T-helper 17 cell (primary cell): ENCODE data around the gene TGOLN2. TPM values are rescaled to one million over a fixed set of nuclear protein-coding genes. Genes with fewer than 3 reads are reported as not detected.

Experiments
- ATAC-seq: fragments of 150-1000 bp; cut with Tn5 transposase; 2 replicates; pipeline ENCODE4 v1.10.0; 2021; ENCODE audit warnings: mild to moderate bottlenecking, moderate library complexity
- DNase-seq, 3 donors: peaks; one replicate each; pipeline versions ENCODE4 v3.0.0 to v3.0.0-alpha.2; 2020 to 2021
- H3K9me3 ChIP-seq: one replicate; pipeline ENCODE4 v1.7.0; 2013; ENCODE audit warnings: low read length, mild to moderate bottlenecking; ENCODE audit not compliant: control insufficient read depth, poor library complexity, severe bottlenecking
- H3K27ac Mint-ChIP-seq: one replicate; pipeline ENCODE4 v1.8.0; 2022; ENCODE audit warnings: mild to moderate bottlenecking, moderate library complexity, mixed read lengths
- H3K27me3 Mint-ChIP-seq: one replicate; pipeline ENCODE4 v1.8.0; 2022; ENCODE audit warnings: mixed read lengths
- H3K36me3 Mint-ChIP-seq: one replicate; pipeline ENCODE4 v1.8.0; 2022; ENCODE audit warnings: low read depth, mixed read lengths
- H3K4me1 Mint-ChIP-seq: one replicate; pipeline ENCODE4 v1.8.0; 2022; ENCODE audit warnings: mild to moderate bottlenecking, mixed read lengths
- H3K4me3 Mint-ChIP-seq: one replicate; pipeline ENCODE4 v1.8.0; 2022; ENCODE audit warnings: mild to moderate bottlenecking, moderate library complexity, mixed read lengths
- total RNA-seq, 4 donors: library from RNA in 2 of 4; stranded (reverse) in 2 of 4; gene quantifications; one replicate each; pipeline ENCODE4 v1.2.3 and lab custom pipeline; 2022 to 2026

Gene TGOLN2
- total RNA-seq, 2 donors from 2014 or later: 122 to 125 TPM

DNA sequence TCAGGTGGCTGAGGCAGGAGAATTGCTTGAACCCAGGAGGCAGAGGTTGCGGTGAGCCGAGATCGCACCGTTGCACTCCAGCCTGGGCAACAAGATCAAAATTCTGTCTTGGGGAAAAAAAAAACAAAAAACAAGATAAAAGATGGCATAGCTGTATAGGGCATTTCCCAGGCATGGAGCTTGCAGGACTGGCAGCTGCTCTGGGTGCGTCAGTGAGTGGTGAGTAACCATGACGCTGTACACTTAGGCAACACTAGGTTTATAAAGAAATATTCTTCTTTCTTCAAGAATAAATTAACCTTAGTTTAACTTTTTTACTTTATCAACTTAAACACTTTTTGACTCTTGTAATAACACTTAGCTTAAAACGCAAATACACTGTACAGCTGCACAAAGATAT lies 15.4 kb downstream of the TGOLN2 start:
- Mint-ChIP-seq H3K27ac (peak overlapping the region; percentile 81), H3K4me1 (peaks cover 33% of the 10 kb centered on the region), H3K4me3 (no peak overlapping the region), H3K27me3 (no peaks in the 10 kb centered on the region), H3K36me3 (peaks cover 9% of the 10 kb centered on the region)
- H3K9me3 ChIP-seq: no peaks in the 10 kb centered on the region
- DNase-seq (no peak), ATAC-seq (peak; percentile 29)

DNA sequence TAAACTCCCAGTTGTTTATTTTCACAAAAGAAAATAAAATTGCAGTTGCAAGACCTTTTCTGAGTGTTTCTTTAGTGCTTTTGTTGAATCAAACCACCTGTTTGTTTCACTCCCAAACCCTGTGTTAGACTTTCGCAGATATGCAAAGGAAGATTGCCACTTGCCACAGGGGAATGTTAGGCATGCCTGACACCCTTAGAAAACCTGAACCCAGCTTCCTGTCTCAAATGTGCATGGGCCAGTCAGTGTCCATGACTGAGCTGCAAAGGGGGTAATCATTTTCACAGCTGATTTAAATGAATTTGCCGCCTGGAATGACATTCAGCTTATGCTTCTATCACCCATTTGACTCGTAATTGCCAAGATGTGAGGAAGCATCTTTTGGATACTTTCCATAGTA lies 17.5 kb downstream of the TGOLN2 start:
- ATAC-seq (no peak), DNase-seq (no peak)
- peak overlapping the region; percentile 97 for H3K4me3 Mint-ChIP-seq
- no peaks in the 10 kb centered on the region for H3K27me3 Mint-ChIP-seq
- H3K4me1 Mint-ChIP-seq: peaks cover 39% of the 10 kb centered on the region
- H3K27ac Mint-ChIP-seq: peak overlapping the region; percentile 99
- H3K36me3 Mint-ChIP-seq: peaks cover 5% of the 10 kb centered on the region
- no peaks in the 10 kb centered on the region for H3K9me3 ChIP-seq

DNA sequence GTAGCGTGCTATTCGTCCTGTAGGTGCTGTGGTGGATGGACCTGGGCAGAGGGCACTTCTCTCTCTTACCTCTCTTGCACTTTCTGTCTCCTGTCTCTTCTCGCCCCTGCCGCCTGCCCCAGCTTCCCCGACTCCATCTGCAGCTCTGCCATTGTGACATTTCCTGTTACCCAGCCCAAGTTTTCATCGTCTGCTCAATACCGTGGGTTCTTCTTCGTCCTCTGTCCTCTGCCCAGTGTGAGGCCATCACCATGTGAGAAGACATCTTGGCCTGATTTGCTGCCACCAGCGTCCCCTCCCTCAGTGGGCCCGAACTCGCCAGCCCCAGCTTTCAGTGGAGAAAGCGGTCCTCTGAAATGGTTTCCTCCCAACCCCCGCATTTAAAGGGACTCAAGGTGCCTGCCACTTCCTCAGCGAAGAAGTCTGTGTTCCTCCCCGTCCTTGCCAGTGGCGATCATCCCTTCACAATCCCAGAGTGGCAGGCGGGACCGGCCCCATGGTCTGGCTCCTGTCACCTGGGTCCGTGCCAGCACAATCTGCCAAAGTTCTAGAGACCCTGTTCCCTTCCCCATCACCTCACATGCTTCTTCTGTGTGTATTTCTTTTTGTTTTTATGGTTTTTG lies 18.0 kb downstream of the TGOLN2 start:
- Mint-ChIP-seq H3K27ac (peak overlapping the region; percentile 99), H3K27me3 (no peaks in the 10 kb centered on the region), H3K4me3 (peak overlapping the region; percentile 97), H3K36me3 (peaks cover 5% of the 10 kb centered on the region), H3K4me1 (peaks cover 38% of the 10 kb centered on the region)
- DNase-seq (no peak), ATAC-seq (peak; percentile 55)
- no peaks in the 10 kb centered on the region for H3K9me3 ChIP-seq

DNA sequence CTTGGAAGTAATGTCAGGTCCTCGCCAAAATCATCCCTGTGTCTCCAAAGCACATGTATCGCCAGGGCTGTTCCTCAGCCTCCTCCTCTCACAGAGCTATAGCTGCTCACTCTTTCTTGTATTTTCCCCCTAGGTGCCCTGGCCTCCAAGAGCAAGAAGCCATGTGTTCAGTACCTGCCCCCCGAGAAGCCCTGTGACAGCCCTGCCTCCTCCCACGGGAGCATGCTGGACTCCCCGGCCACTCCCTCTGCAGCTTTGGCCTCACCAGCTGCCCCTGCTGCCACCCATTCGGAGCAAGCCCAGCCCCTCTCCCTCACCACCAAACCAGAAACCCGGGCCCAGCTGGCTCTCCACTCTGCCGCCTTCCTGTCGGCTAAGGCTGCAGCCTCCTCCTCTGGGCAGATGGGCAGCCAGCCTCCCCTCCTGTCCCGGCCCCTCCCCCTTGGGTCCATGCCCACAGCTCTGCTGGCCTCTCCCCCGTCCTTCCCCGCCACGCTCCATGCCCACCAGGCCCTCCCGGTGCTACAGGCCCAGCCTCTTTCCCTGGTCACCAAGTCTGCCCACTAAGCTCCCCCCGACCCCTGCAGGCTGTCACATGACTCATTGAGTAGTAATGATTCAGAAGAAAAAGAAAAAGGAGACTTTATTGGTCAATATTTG lies 18.8 kb downstream of the TGOLN2 start:
- peak overlapping the region; percentile 97 for H3K4me3 Mint-ChIP-seq
- no peak for DNase-seq
- H3K9me3 ChIP-seq: no peaks in the 10 kb centered on the region
- H3K27me3 Mint-ChIP-seq: peaks cover 5% of the 10 kb centered on the region
- peaks cover 39% of the 10 kb centered on the region for H3K4me1 Mint-ChIP-seq
- peak; percentile 10 for ATAC-seq
- H3K27ac Mint-ChIP-seq: peak overlapping the region; percentile 99
- peaks cover 2% of the 10 kb centered on the region for H3K36me3 Mint-ChIP-seq

GRCh38 chr2:85308201-85308600 lies 19.6 kb downstream of the TGOLN2 start:
- Mint-ChIP-seq H3K27ac (peak overlapping the region; percentile 99), H3K36me3 (peaks cover 2% of the 10 kb centered on the region), H3K4me1 (peaks cover 36% of the 10 kb centered on the region), H3K4me3 (peak overlapping the region; percentile 57), H3K27me3 (peaks cover 6% of the 10 kb centered on the region)
- ATAC-seq (no peak), DNase-seq (no peak)
- H3K9me3 ChIP-seq: no peaks in the 10 kb centered on the region

GRCh38 chr2:85307527-85307897 lies 20.3 kb downstream of the TGOLN2 start:
- ATAC-seq (no peak), DNase-seq (no peak)
- peaks cover 36% of the 10 kb centered on the region for H3K4me1 Mint-ChIP-seq
- H3K4me3 Mint-ChIP-seq: peak overlapping the region; percentile 81
- peaks cover 2% of the 10 kb centered on the region for H3K36me3 Mint-ChIP-seq
- H3K9me3 ChIP-seq: no peaks in the 10 kb centered on the region
- peak overlapping the region; percentile 72 for H3K27ac Mint-ChIP-seq
- H3K27me3 Mint-ChIP-seq: peaks cover 9% of the 10 kb centered on the region

DNA sequence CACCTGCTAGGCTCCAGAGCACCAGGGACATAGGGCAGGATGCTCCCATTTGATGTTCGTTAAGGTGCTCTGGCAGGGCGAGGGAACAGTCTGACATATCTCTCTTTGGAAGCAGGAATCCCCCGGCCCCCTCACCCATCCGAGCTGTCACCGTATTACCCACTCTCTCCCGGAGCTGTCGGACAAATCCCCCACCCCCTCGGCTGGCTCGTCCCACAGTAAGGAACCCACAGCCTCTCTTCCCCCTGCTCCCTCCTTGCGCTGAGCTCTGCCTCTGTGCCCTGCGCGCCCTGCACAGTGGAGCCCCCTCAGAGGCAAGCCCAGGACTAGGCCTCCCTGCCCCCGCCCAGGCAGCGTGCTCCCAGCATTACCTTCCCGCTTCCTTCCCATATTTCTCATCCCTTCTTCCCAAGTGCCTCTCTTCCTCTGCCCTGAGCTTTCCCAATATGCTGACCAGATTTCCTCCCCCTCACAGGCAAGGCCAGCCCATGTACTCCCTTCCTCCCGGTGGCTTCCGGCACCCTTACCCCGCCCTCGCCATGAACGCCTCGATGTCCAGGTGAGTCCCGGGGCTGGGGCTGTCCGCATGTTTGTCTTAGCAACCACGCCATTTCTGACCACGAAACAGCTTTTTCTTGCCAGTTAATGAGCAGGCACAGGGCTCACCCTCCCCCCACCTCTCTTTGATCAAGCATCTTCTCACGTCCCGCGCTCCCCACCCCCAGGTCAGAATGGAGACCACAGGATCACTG lies 23.8 kb downstream of the TGOLN2 start:
- peaks cover 14% of the 10 kb centered on the region for H3K27me3 Mint-ChIP-seq
- no peak for ATAC-seq
- DNase-seq: no peak
- peaks cover 25% of the 10 kb centered on the region for H3K4me1 Mint-ChIP-seq
- no peaks in the 10 kb centered on the region for H3K9me3 ChIP-seq
- no peak overlapping the region for H3K4me3 Mint-ChIP-seq
- no peaks in the 10 kb centered on the region for H3K36me3 Mint-ChIP-seq
- no peak overlapping the region for H3K27ac Mint-ChIP-seq

- ATAC-seq (no peak), DNase-seq (no peak)
- Mint-ChIP-seq H3K36me3 (no peaks in the 10 kb centered on the region), H3K4me3 (no peak overlapping the region), H3K27ac (no peak overlapping the region), H3K4me1 (peaks cover 16% of the 10 kb centered on the region), H3K27me3 (peaks cover 18% of the 10 kb centered on the region)
- no peaks in the 10 kb centered on the region for H3K9me3 ChIP-seq
Measured at GRCh38 chr2:85302121-85302520, 25.7 kb downstream of the TGOLN2 start.

- H3K27ac Mint-ChIP-seq: peak overlapping the region; percentile 90
- H3K4me3 Mint-ChIP-seq: peak overlapping the region; percentile 76
- H3K4me1 Mint-ChIP-seq: peaks cover 20% of the 10 kb centered on the region
- H3K9me3 ChIP-seq: no peaks in the 10 kb centered on the region
- no peaks in the 10 kb centered on the region for H3K36me3 Mint-ChIP-seq
- ATAC-seq: peak; percentile 57
- no peaks in the 10 kb centered on the region for H3K27me3 Mint-ChIP-seq
- no peak for DNase-seq
Measured at GRCh38 chr2:85291425-85292023, 36.3 kb downstream of the TGOLN2 start.

DNA sequence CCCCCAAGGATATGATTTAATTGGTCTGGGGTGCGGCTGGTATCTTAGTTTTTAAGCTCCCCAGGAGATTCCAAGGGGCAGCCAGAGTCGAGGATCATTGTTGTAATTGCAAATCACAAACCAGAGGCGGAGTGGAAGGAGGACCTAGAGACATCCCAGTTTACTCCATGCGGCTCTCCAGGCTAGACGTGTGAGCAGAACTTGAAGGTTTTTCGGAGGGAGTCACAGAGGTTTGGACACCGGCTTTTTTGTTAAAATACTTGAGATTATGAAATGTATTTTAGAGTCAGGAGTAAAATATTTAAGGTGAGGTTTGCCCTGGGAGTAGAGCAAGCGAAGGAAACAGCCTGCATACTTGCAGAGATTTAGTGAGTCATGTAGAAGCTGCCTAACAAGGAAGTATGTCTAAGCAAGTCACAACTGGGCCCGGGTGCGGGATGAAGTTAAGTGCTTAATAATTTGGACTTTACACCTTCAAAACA lies 39.5 kb downstream of the TGOLN2 start:
- H3K4me3 Mint-ChIP-seq: no peak overlapping the region
- no peaks in the 10 kb centered on the region for H3K36me3 Mint-ChIP-seq
- ATAC-seq (no peak), DNase-seq (no peak)
- peaks cover 25% of the 10 kb centered on the region for H3K4me1 Mint-ChIP-seq
- H3K27ac Mint-ChIP-seq: no peak overlapping the region
- peaks cover 6% of the 10 kb centered on the region for H3K27me3 Mint-ChIP-seq
- no peaks in the 10 kb centered on the region for H3K9me3 ChIP-seq

GRCh38 chr2:85287721-85288120 lies 40.1 kb downstream of the TGOLN2 start:
- no peak for ATAC-seq
- H3K27ac Mint-ChIP-seq: no peak overlapping the region

DNA sequence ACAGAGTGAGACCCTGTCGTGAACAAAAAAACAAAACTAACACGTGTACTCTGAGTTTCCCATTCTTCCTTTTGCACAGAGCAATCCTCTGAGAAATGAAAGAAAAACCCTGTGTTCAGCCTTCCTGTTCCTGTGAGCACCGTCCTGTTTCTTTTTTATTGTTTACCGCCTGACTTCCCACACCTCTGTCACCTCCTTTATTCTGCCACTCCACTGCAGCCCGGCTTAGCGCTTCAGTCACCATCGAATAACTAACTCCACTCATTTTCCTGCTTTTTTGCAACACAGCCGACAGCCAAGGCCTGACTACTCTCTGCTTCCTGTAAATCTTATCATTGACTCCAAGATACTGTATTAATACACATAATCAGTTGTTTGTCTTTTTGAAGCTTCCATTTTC lies 40.9 kb downstream of the TGOLN2 start:
- Mint-ChIP-seq H3K27ac (peak overlapping the region; percentile 14), H3K4me3 (peak overlapping the region; percentile 41), H3K4me1 (peaks cover 25% of the 10 kb centered on the region), H3K27me3 (peaks cover 7% of the 10 kb centered on the region), H3K36me3 (no peaks in the 10 kb centered on the region)
- ATAC-seq: no peak
- no peak for DNase-seq
- no peaks in the 10 kb centered on the region for H3K9me3 ChIP-seq

More at GRCh38 chr2:85287721-85288120, 40.1 kb downstream of the TGOLN2 start:
- DNase-seq: no peak
- no peak overlapping the region for H3K4me3 Mint-ChIP-seq
- peaks cover 25% of the 10 kb centered on the region for H3K4me1 Mint-ChIP-seq
- no peaks in the 10 kb centered on the region for H3K36me3 Mint-ChIP-seq
- peaks cover 7% of the 10 kb centered on the region for H3K27me3 Mint-ChIP-seq
- H3K9me3 ChIP-seq: no peaks in the 10 kb centered on the region

- H3K27me3 Mint-ChIP-seq: peaks cover 12% of the 10 kb centered on the region
- ATAC-seq: no peak
Measured at GRCh38 chr2:85283641-85284040, 44.1 kb downstream of the TGOLN2 start.

More at GRCh38 chr2:85283641-85284040, 44.1 kb downstream of the TGOLN2 start:
- no peaks in the 10 kb centered on the region for H3K9me3 ChIP-seq
- Mint-ChIP-seq H3K27ac (no peak overlapping the region), H3K4me3 (no peak overlapping the region), H3K36me3 (no peaks in the 10 kb centered on the region), H3K4me1 (peaks cover 12% of the 10 kb centered on the region)
- DNase-seq: no peak
